Heart left ventricle (tissue), 16 donors: ENCODE measurements around the gene CPA4. TPM values are rescaled to one million over a fixed set of nuclear protein-coding genes. Genes with fewer than 3 reads are reported as not detected.

Source experiments
- ATAC-seq, 4 donors: fragments of 200-7000 bp; cut with Tn5 transposase; one replicate each; pipeline ENCODE4 v1.9.1; 2020 to 2022; ENCODE audit warnings: moderate library complexity in 4 of 4, mild to moderate bottlenecking in 3 of 4, moderate number of reproducible peaks in 1 of 4
- DNase-seq, 5 donors: peaks; one replicate each; pipeline ENCODE4 v3.0.0-alpha.2; 2020
- H3K27ac ChIP-seq, 12 donors: fragments of 200-600 bp; sonication (generic) in 4 of 12; one replicate each; pipeline versions ENCODE4 v1.5.0 to v1.8.0; 2016 to 2022; ENCODE audit warnings: mild to moderate bottlenecking in 2 of 12
- H3K27me3 ChIP-seq, 9 donors: fragments of 200-600 bp; sonication (generic) in 2 of 9; one replicate each; pipeline versions ENCODE4 v1.5.1 to v1.8.0; 2016 to 2022; ENCODE audit warnings: mild to moderate bottlenecking in 3 of 9
- H3K36me3 ChIP-seq, 9 donors: fragments of 200-600 bp; sonication (generic) in 2 of 9; one replicate each; pipeline versions ENCODE4 v1.5.0 to v1.8.0; 2018 to 2022; ENCODE audit warnings: mild to moderate bottlenecking in 2 of 9
- H3K4me1 ChIP-seq, 12 donors: fragments of 200-600 bp; sonication (generic) in 4 of 12; one replicate each; pipeline versions ENCODE4 v1.5.0 to v1.8.0; 2016 to 2022; ENCODE audit warnings: mild to moderate bottlenecking in 3 of 12
- H3K4me3 ChIP-seq, 12 donors: fragments of 200-600 bp; sonication (generic) in 4 of 12; one replicate each; pipeline versions ENCODE4 v1.5.0 to v1.8.0; 2017 to 2022; ENCODE audit warnings: mild to moderate bottlenecking in 9 of 12, moderate library complexity in 4 of 12
- H3K9me3 ChIP-seq, 12 donors: fragments of 200-600 bp; sonication (generic) in 4 of 12; one replicate each; pipeline versions ENCODE4 v1.5.0 to v1.8.0; 2016 to 2022; ENCODE audit warnings: mild to moderate bottlenecking in 1 of 12
- CTCF ChIP-seq, 12 donors: fragments of 200-600 bp; sonication (generic) in 4 of 12; IDR thresholded peaks; one replicate each; pipeline versions ENCODE4 v1.5.0 to v1.8.0; 2018 to 2022; ENCODE audit warnings: antibody characterized with exemption in 12 of 12, mild to moderate bottlenecking in 5 of 12
- POLR2A ChIP-seq, 2 donors: fragments of 450-650 bp; IDR thresholded peaks; one replicate each; pipeline ENCODE4 v1.6.1; 2017; ENCODE audit warnings: antibody characterized with exemption in 2 of 2, mild to moderate bottlenecking in 2 of 2, moderate library complexity in 2 of 2
- WGBS, 4 donors: extraction: QIAGEN DNeasy Blood & Tissue Kit in 2 of 4; methylation state at CpG; one replicate each; pipeline versions ENCODE4 v1.1.5 to v1.1.7; 2013 to 2018; 5-methylcytosine and 5-hydroxymethylcytosine counted together
- intact Hi-C, 10 donors: fragments of 100-400 bp; cut with DNase I; formaldehyde crosslinking; loops; one replicate each; pipeline versions ENCODE4 v1.11.1 to v1.14.2; 2022
- polyA plus RNA-seq, 2 donors: library from polyadenylated mRNA; stranded (reverse); fragments of 200-250 nt; gene quantifications; one replicate each; pipeline ENCODE4 v1.2.3, GENCODE V29; 2013
- total RNA-seq, 9 donors: library from RNA; depleted of rRNA in 2 of 9; stranded (reverse); fragments of >200 nt in 2 of 9; fragmentation: NEBNext Ultra II Directional in 3 of 9; extraction: Animal tissue kit (Norgen Biotek cat#: 25700) in 3 of 9; gene quantifications; one replicate each; pipeline versions ENCODE4 v1.1.0 to v1.2.4, GENCODE V29; 2016 to 2023
- donor health status: ischemic (EF 13 %, LVEDD 7.1; RV severe dilation, severe dysfunction).
- donor health status: healthy with polysubstance abuse.
- donor health status: DM: no; HTN: yes; CAD: no.
- donor health status: DM: no; HTN: no; CAD: no.
- donor health status: ischemic (EF 25% LVEDD 6.9; RV normal size, moderate dysfunction).
- donor health status: ischemic (EF 25% LVEDD 5.7; RV mildly dilated, moderate dysfunction).
- donor health status: healthy.
- donor health status: DM: yes; HTN: yes; CAD: no.
- donor health status: ischemic (EF 35%, LVEDD 5.7; RV mildly dilated, moderate dysfunction).
- donor health status: nonischemic (EF 11% LVEDD 7.7; RV severe dilation, severe dysfunction).
- donor health status: DM: yes; HTN: yes; CAD: no.
- donor health status: PGD.
- donor health status: ischemic (EF 29% LVEDD 5.4; RV normal size, mild dysfunction).
- donor health status: nonischemic (EF 23%, LVEDD 6.1; RV moderate dilation, normal function).

CPA4 gene
- total and polyA plus RNA-seq, 11 donors: 0.06 to 22.2 (median 0.27) TPM; not detected in 7

GRCh38 chr7:130273933-130274255, 19.1 kb upstream of the CPA4 start:
- Histone ChIP-seq H3K36me3 (no peaks in the 10 kb centered on the region), H3K4me3 (peak overlapping the region in 6 of 12 donors; percentile 25 to 43 (median 35)), H3K27me3 (peaks cover 0 to 21% (median 0%) of the 10 kb centered on the region in 9 donors), H3K27ac (peak overlapping the region in 4 of 12 donors; percentile 13 to 43 (median 36)), H3K9me3 (no peaks in the 10 kb centered on the region), H3K4me1 (peaks cover 0 to 23% (median 8%) of the 10 kb centered on the region in 12 donors)
- DNase-seq (peak in 1 of 5 donors; percentile 24), ATAC-seq (peak in 1 of 4 donors; percentile 58)
- 50 to 61% (median 57%) methylated on average over 11 of the region's 11 CpGs for WGBS, 4 donors
- TF ChIP-seq POLR2A (IDR thresholded peaks at IDR 0.05) (no peak), CTCF (IDR thresholded peaks at IDR 0.05) (peak in 1 of 12 donors; percentile 4)
- intact Hi-C loops: loop anchor here in 6 of 10 donors (5.0 to 10.0 kb wide), 4 partner anchors 78 to 221 kb away; partner anchors contain the start of gene MEST (in 4 of the 6)

DNA sequence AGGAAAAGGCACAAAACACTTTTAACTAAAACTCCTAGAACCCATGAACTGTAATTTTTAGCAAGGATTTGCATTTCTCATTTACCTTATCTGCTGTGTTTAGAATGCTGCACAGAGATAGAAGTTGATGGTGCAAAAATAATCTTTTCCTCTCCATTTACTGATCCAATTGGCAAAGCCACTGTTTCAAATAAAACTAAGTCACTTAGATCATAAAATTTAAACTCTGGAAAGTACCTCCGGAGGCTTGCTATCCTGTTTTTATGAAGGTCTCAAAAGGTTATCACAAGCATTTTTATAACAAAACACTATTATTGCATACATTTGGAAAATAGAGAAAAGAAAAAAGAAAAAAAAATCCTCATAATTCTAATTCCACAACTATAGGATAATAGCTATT, 18.7 kb upstream of the CPA4 start:
- DNase-seq: no peak
- peak overlapping the region in 4 of 12 donors; percentile 13 to 43 (median 36) for H3K27ac ChIP-seq
- peaks cover 0 to 23% (median 8%) of the 10 kb centered on the region in 12 donors for H3K4me1 ChIP-seq
- no peak for TF ChIP-seq POLR2A (IDR thresholded peaks at IDR 0.05)
- TF ChIP-seq CTCF (IDR thresholded peaks at IDR 0.05): no peak
- peaks cover 0 to 21% (median 0%) of the 10 kb centered on the region in 9 donors for H3K27me3 ChIP-seq
- no peak for ATAC-seq
- no peaks in the 10 kb centered on the region for H3K9me3 ChIP-seq
- intact Hi-C loops: loop anchor here in 6 of 10 donors (5.0 to 10.0 kb wide), 4 partner anchors 78 to 221 kb away; partner anchors contain the start of gene MEST (in 4 of the 6)
- H3K36me3 ChIP-seq: no peaks in the 10 kb centered on the region
- 64 to 68% (median 66%) methylated on average over 1 of the region's 1 CpG for WGBS, 4 donors
- peak overlapping the region in 1 of 12 donors; percentile 41 for H3K4me3 ChIP-seq

GRCh38 chr7:130274983-130275591, 17.9 kb upstream of the CPA4 start:
- Histone ChIP-seq H3K9me3 (no peaks in the 10 kb centered on the region), H3K36me3 (no peaks in the 10 kb centered on the region), H3K4me1 (peaks cover 0 to 23% (median 8%) of the 10 kb centered on the region in 12 donors), H3K4me3 (no peak overlapping the region), H3K27ac (no peak overlapping the region), H3K27me3 (peaks cover 0 to 21% (median 0%) of the 10 kb centered on the region in 9 donors)
- no peak for ATAC-seq
- DNase-seq: no peak
- TF ChIP-seq POLR2A (IDR thresholded peaks at IDR 0.05) (no peak), CTCF (IDR thresholded peaks at IDR 0.05) (no peak)
- intact Hi-C loops: loop anchor here in 6 of 10 donors (5.0 to 10.0 kb wide), 5 partner anchors 77 to 220 kb away; partner anchors contain the start of genes MEST (in 4 of the 6) and CEP41 (in 1 of the 6)
- 56 to 68% (median 66%) methylated on average over 11 of the region's 11 CpGs for WGBS, 4 donors

DNA sequence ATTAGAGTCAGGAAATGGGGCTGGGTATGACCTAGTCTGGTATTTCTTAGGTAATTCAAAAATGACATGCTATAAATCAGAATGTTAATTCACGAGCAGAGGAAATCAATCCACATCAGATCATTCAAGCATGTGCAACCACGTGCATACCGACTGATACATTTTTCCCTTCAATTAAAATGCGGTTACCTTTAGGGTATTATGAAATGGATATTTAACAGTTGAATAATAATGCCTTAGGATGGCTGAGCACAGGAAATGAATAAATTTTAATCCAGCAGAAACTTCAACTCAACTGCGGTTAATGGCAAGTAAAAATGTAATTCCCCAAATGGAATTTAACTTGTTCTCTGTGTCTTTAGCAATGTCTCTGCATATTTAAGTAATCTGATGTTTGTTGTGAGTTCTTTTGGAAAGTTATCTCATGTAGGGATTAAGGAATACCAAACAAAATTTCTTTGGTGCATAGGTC, 17.1 kb upstream of the CPA4 start:
- intact Hi-C loops: loop anchor here in 5 of 10 donors (5.0 to 10.0 kb wide), 3 partner anchors 166 to 219 kb away; partner anchors contain the start of genes MEST (in 3 of the 5) and CEP41 (in 1 of the 5)
- no peak for ATAC-seq
- TF ChIP-seq POLR2A (IDR thresholded peaks at IDR 0.05) (no peak), CTCF (IDR thresholded peaks at IDR 0.05) (no peak)

More for the DNA sequence above, 17.1 kb upstream of the CPA4 start:
- no peaks in the 10 kb centered on the region for H3K9me3 ChIP-seq
- no peak overlapping the region for H3K4me3 ChIP-seq
- peaks cover 0 to 23% (median 8%) of the 10 kb centered on the region in 12 donors for H3K4me1 ChIP-seq
- H3K27me3 ChIP-seq: peaks cover 0 to 21% (median 0%) of the 10 kb centered on the region in 9 donors
- DNase-seq: no peak
- WGBS, 4 donors: 81 to 91% (median 86%) methylated on average over 5 of the region's 5 CpGs
- no peaks in the 10 kb centered on the region for H3K36me3 ChIP-seq
- H3K27ac ChIP-seq: no peak overlapping the region
